SU-DHL-6 (cell line): Measurements from ENCODE around the gene ZCCHC3.
A peak's percentile ranks its signal among the peaks of the same experiment; 100 is the strongest.

Experiments used
- H2AFZ ChIP-seq: fragments of 200-600 bp; sonication (generic); 2 replicates; pipeline ENCODE4 v1.6.1; 2014; ENCODE audit warnings: low read depth, mild to moderate bottlenecking, moderate library complexity, mixed read lengths, antibody characterized with exemption, low read length; ENCODE audit not compliant: severe bottlenecking
- H3F3A ChIP-seq: fragments of 200-600 bp; shearing (Covaris generic); 2 replicates; pipeline ENCODE4 v1.6.0; 2016; ENCODE audit warnings: antibody characterized with exemption, mild to moderate bottlenecking; ENCODE audit not compliant: insufficient read depth
- H3K27ac ChIP-seq: fragments of 200-600 bp; sonication (generic); 2 replicates; pipeline ENCODE4 v1.5.1; 2016; ENCODE audit warnings: low read depth, mild to moderate bottlenecking, low read length, moderate library complexity, mixed read lengths
- H3K27me3 ChIP-seq: fragments of 200-600 bp; sonication (generic), shearing (Covaris generic); 2 replicates; pipeline ENCODE4 v1.6.0; 2014; ENCODE audit warnings: mild to moderate bottlenecking, low read length
- H3K36me3 ChIP-seq: fragments of 200-600 bp; sonication (generic); 2 replicates; pipeline ENCODE4 v1.6.1; 2014; ENCODE audit warnings: mild to moderate bottlenecking, low read length, mixed read lengths
- H3K4me2 ChIP-seq: fragments of 300-600, 200-600 bp; shearing (Covaris generic), sonication (generic); 2 replicates; pipeline ENCODE4 v1.6.0; 2014; ENCODE audit warnings: low read length, low read depth, mild to moderate bottlenecking; ENCODE audit not compliant: poor library complexity, severe bottlenecking
- H3K4me3 ChIP-seq: fragments of 200-600 bp; sonication (generic); 2 replicates; pipeline ENCODE4 v1.5.1; 2014; ENCODE audit warnings: antibody characterized with exemption, low read length, mild to moderate bottlenecking, mixed read lengths; ENCODE audit not compliant: insufficient read depth, poor library complexity, severe bottlenecking
- H3K79me2 ChIP-seq: fragments of 200-600 bp; sonication (generic); 2 replicates; pipeline ENCODE4 v1.6.1; 2014; ENCODE audit warnings: mild to moderate bottlenecking, low read length, moderate library complexity; ENCODE audit not compliant: insufficient read depth
- H3K9ac ChIP-seq: fragments of 200-600 bp; sonication (generic); 2 replicates; pipeline ENCODE4 v1.7.0; 2014; ENCODE audit warnings: mild to moderate bottlenecking, low read length
- H3K9me2 ChIP-seq: fragments of 200-600 bp; sonication (generic); replicated peaks from 2 replicates; pipeline ENCODE4 v1.6.1; 2014; ENCODE audit warnings: low read length; ENCODE audit not compliant: insufficient read depth
- H3K9me3 ChIP-seq: fragments of 200-600 bp; sonication (generic); 2 replicates; pipeline ENCODE4 v1.6.1; 2014; ENCODE audit warnings: low read length, mixed read lengths; ENCODE audit not compliant: insufficient read depth
- H4K20me1 ChIP-seq: fragments of 200-600 bp; sonication (generic); 2 replicates; pipeline ENCODE4 v1.6.1; 2014; ENCODE audit warnings: low read depth, mild to moderate bottlenecking, antibody characterized with exemption, low read length, moderate library complexity, mixed read lengths
- CTCF ChIP-seq: fragments of 200-600 bp; sonication (generic); IDR thresholded peaks from one replicate; pipeline ENCODE4 v1.5.1; 2017; ENCODE audit warnings: antibody characterized with exemption, mild to moderate bottlenecking, low read length, moderate library complexity; ENCODE audit not compliant: insufficient read depth, poor library complexity, severe bottlenecking
- EZH2phosphoT487 ChIP-seq: fragments of 200-600 bp; sonication (generic), shearing (Covaris generic); conservative IDR thresholded peaks from 2 replicates; pipeline ENCODE4 v1.6.1; 2018; ENCODE audit warnings: mild to moderate bottlenecking, antibody characterized with exemption, low read length, moderate library complexity, mixed read lengths

Gene ZCCHC3

GRCh38 chr20:316316-317068 is 19.1 kb downstream of the ZCCHC3 start:
- H2AFZ ChIP-seq, result no peak overlapping the region
- H3K4me3 ChIP-seq, result no peak overlapping the region
- no peaks in the 10 kb centered on the region for H3K9me2 ChIP-seq
- H3K9me3 ChIP-seq, result no peaks in the 10 kb centered on the region
- no peaks in the 10 kb centered on the region for H3K27me3 ChIP-seq
- no peak overlapping the region for H3K27ac ChIP-seq
- H4K20me1 ChIP-seq, result no peaks in the 10 kb centered on the region
- H3K9ac ChIP-seq, result no peak overlapping the region
- no peaks in the 10 kb centered on the region for H3K36me3 ChIP-seq
- no peak overlapping the region for H3K4me2 ChIP-seq
- H3F3A ChIP-seq, result no peaks in the 10 kb centered on the region
- TF ChIP-seq EZH2phosphoT487, result no peak
- no peak for TF ChIP-seq CTCF
- no peaks in the 10 kb centered on the region for H3K79me2 ChIP-seq

GRCh38 chr20:324177-325044 is 27.0 kb downstream of the ZCCHC3 start:
- H3K27ac ChIP-seq, result peak overlapping the region; percentile 59
- no peaks in the 10 kb centered on the region for H3K36me3 ChIP-seq
- H3K4me3 ChIP-seq, result peak overlapping the region; percentile 60
- no peaks in the 10 kb centered on the region for H4K20me1 ChIP-seq
- H2AFZ ChIP-seq, result peak overlapping the region; percentile 78
- peaks cover 11% of the 10 kb centered on the region; the same call in 1 of the 2 replicates for H3K79me2 ChIP-seq
- no peaks in the 10 kb centered on the region for H3K9me2 ChIP-seq
- H3K27me3 ChIP-seq, result no peaks in the 10 kb centered on the region
- H3K9me3 ChIP-seq, result no peaks in the 10 kb centered on the region
- peak overlapping the region; percentile 59 for H3K9ac ChIP-seq
- TF ChIP-seq EZH2phosphoT487 (no peak), CTCF (no peak)
- H3F3A ChIP-seq, result peaks cover 20% of the 10 kb centered on the region
- H3K4me2 ChIP-seq, result peak overlapping the region; percentile 82

- Histone ChIP-seq H3K9me2 (no peaks in the 10 kb centered on the region), H3K9ac (peak within 1 kb of the TSS; percentile 85), H3F3A (peaks cover 22% of the 10 kb centered on the region), H3K4me3 (peak within 1 kb of the TSS; percentile 84), H2AFZ (peak within 1 kb of the TSS; percentile 78), H3K79me2 (peaks cover 11% of the 10 kb centered on the region; the same call in 1 of the 2 replicates), H3K27ac (peak within 1 kb of the TSS; percentile 89), H4K20me1 (no peaks in the 10 kb centered on the region), H3K9me3 (no peaks in the 10 kb centered on the region), H3K27me3 (no peaks in the 10 kb centered on the region), H3K36me3 (no peaks in the 10 kb centered on the region), H3K4me2 (peak within 1 kb of the TSS; percentile 92)
- TF ChIP-seq CTCF (no peak), EZH2phosphoT487 (no peak)
Observed at GRCh38 chr20:325045-325888, 27.9 kb downstream of the ZCCHC3 start, which contains the start of gene SOX12. Gene SOX12 (plus strand): TSS chr20:325552. CDS start chr20:325925, 373 bp downstream.
